ENCODE results near the gene GPR162. TPM values are rescaled to one million over a fixed set of nuclear protein-coding genes. Genes with fewer than 3 reads are reported as not detected.

GPR162 gene
- total RNA-seq, 1 experiment from 2014 or later = 6.1 TPM

GRCh38 chr12:6783828-6784227 is 37.8 kb upstream of the GPR162 start:
- H4K20me1 ChIP-seq (ENCODE audit: control insufficient read depth, insufficient read depth, insufficient read length) = no peaks in the 10 kb centered on the region
- Mint-ChIP-seq H3K4me1 (peaks cover 22 to 26% of the 10 kb centered on the region in 2 experiments), H3K36me3 (ENCODE audit: insufficient read depth in 1 of 3, low read depth in 3 of 3) (no peaks in the 10 kb centered on the region), H3K27ac (no peak overlapping the region), H3K4me3 (no peak overlapping the region), H3K27me3 (ENCODE audit: low read depth) (peaks cover 8% of the 10 kb centered on the region), H3K9me3 (no peaks in the 10 kb centered on the region)
- no peak overlapping the region for H3K27ac ChIP-seq (ENCODE audit: insufficient read length, low read depth, low read length)
- TF ChIP-seq CTCF (conservative IDR thresholded peaks at IDR 0.05) = no peak
- H2BK5ac ChIP-seq (ENCODE audit: insufficient read length, low read length) = no peak overlapping the region
- H3T11ph ChIP-seq (ENCODE audit: low read length) = no peak overlapping the region
- H2BK20ac ChIP-seq (ENCODE audit: low read depth, low read length, poor library complexity, severe bottlenecking) = no peak overlapping the region
- no peak overlapping the region for H3K18ac ChIP-seq (ENCODE audit: insufficient read length, low read depth, low read length)
- no peak overlapping the region for H2BK120ac ChIP-seq (ENCODE audit: low read depth, low read length, poor library complexity, severe bottlenecking)
- H3K79me2 ChIP-seq (ENCODE audit: insufficient read depth, low read length) = no peaks in the 10 kb centered on the region
- H3K4me2 ChIP-seq (ENCODE audit: insufficient read depth, insufficient read length, low read length) = no peak overlapping the region
- H3K4ac ChIP-seq (ENCODE audit: low read depth, low read length) = no peak overlapping the region
- no peak overlapping the region for H4K91ac ChIP-seq (ENCODE audit: insufficient read length, low read depth, low read length)
- H3K56ac ChIP-seq (ENCODE audit: insufficient read length, low read depth, low read length) = no peak overlapping the region
- H3K9me3 ChIP-seq (ENCODE audit: control insufficient read depth, low read depth, low read length) = no peaks in the 10 kb centered on the region
- H4K5ac ChIP-seq (ENCODE audit: insufficient read length, low read depth, low read length) = no peak overlapping the region
- no peak overlapping the region for H2AK5ac ChIP-seq (ENCODE audit: insufficient read length, low read length)
- no peaks in the 10 kb centered on the region for H3K27me3 ChIP-seq (ENCODE audit: insufficient read depth, low read length)
- DNase-seq = no peak
- no peak overlapping the region for H3K14ac ChIP-seq (ENCODE audit: insufficient read depth, low read length)
- H2BK12ac ChIP-seq (ENCODE audit: insufficient read length, low read depth, low read length) = no peak overlapping the region
- WGBS (ENCODE audit: extremely low coverage, insufficient read length, low lambda C conversion rate) = no CpG with 5 or more reads among the region's 9 CpGs
- H3K79me1 ChIP-seq (ENCODE audit: insufficient read depth, low read depth, low read length, poor library complexity, severe bottlenecking) = no peaks in the 10 kb centered on the region
- H2BK15ac ChIP-seq (ENCODE audit: low read depth, low read length) = no peak overlapping the region
- H3K23me2 ChIP-seq (ENCODE audit: insufficient read length, low read depth, low read length, poor library complexity, severe bottlenecking) = peaks cover under 1% of the 10 kb centered on the region
- no peak overlapping the region for H4K8ac ChIP-seq (replicated peaks; ENCODE audit: insufficient read length, low read depth, low read length)
- no peak overlapping the region for H3K23ac ChIP-seq (ENCODE audit: insufficient read length, low read depth, low read length)
- peaks cover 2% of the 10 kb centered on the region; the same call in 1 of the 2 replicates for H3K4me1 ChIP-seq (ENCODE audit: insufficient read depth, low read length)
- no peak overlapping the region for H2AFZ ChIP-seq (ENCODE audit: low read length)
- no peak overlapping the region for H3K9ac ChIP-seq (ENCODE audit: extremely low read depth, insufficient read length, low read length)
